Iris pigment epithelial cell (primary cell): ENCODE measurements around the gene RING1.
A peak's percentile ranks its signal among the peaks of the same experiment; 100 is the strongest.
"Not testable (repeated sequence)": the region's sequence is repeated elsewhere in the genome, so short reads cannot be mapped to it uniquely, and the experiment has no call there.

Experiments used
- DNase-seq: peaks from one replicate; pipeline ENCODE4 v3.0.0-alpha.2; 2011; ENCODE audit warnings: low read depth

RING1 gene

DNA sequence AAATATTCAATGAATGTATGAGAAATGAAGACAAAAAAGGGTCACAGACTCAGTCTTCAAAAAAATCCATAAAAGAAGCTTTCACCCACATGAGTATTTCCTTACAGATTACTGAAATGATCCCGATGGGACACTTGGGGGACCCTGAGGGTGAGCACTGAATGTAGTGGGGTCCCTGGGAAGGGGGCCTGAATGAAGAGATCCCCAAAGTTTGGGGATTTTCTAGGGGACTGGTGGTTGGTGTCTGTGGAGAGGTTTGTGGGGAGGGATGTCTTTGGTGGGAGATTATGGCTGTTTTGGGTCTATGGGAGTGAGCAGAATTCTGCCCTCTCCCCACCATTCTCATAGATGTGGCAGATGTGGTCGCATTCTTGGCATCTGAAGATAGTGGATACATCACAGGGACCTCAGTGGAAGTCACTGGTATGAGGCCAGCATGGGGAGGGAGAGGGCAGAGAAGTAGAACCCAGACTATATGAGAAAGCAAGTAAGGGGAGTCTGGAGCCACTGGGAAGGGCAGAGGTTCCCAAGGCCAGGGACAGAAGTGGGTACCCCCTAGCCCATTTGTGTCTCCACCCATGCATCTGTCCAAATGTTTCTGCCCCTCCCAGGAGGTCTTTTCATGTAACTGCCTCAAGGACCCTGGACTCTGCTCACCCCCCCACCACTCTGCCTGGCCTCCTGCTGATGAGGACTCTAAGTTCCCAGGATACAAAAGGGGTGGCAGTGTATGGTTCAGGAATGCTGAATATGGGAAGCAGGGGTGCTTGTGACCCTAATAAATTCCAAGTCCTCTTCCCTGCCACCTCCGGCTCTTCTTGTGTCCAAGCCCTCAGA is 2.1 kb upstream of the RING1 start:
- DNase-seq = no peak

DNA sequence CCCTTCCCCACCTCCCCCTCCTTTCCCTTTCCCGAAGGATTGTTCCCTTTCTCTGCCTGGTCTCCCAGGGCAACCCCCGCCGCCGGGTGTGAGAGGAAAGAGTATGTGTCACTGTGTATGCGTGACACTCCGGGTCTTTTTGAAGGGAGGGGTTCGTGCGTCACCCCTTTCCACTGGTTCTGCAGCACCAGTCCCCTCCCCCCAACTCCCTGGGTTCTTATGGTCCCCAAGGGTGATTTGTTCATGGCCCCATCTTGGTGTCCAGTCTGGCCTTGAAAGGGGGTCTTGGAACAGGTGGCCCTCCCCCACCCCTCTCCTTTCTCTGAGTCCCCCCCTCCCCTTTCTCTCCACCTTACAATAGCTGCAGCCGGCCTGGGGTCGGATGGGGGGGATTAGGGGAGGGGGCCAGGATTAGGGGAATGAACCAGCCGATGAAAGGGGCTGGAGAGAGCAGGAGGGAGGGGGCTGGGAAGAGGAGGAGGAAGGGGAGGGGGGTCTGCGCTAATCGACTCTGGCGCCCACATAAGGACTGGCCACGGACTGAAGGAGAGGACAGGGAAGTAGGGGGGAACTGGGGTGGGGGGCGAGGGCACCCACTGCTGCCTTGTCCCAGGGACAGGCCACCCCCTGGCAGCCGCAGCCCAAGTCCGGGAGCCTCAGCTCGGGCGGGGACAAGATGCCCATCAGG is 1.3 kb upstream of the RING1 start:
- no peak for DNase-seq

DNA sequence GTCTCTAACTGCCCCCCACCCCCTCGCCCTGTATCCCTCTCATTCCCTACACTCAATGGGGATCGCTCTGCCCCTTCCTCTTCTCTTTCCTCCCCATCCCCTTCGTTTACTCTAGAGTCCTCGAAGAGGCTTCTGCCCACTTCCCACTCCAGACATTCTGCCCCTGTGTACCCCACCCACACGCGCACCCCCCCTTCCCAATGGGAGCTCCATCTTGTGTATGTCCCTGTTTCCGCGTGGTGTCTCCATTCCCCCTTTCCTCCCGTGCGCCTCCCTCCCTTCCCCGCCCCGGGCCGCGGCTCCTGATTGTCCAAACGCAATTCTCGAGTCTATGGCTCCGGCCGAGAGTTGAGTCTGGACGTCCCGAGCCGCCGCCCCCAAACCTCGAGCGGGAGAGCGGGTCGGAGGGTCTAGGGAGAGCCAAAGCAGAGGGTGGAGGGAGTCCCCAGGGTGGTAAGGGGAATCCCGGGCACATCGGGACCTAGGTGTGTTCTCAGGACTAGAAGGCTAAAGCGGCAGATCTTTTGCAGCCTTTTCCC is 679 bp upstream of the RING1 start:
- peak; percentile 56 for DNase-seq

DNA sequence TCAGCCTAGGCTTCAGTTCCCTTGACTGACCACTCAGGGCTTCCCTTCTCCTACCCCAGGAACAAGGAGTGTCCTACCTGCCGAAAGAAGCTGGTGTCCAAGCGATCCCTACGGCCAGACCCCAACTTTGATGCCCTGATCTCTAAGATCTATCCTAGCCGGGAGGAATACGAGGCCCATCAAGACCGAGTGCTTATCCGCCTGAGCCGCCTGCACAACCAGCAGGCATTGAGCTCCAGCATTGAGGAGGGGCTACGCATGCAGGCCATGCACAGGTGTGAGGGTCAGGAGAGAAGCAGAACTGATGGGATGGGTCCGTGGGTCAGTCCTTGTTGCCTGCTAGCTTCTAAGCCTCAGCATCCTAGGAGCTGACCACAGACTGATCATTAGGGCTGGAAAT is 1.6 kb downstream of the RING1 start:
- no peak for DNase-seq

DNA sequence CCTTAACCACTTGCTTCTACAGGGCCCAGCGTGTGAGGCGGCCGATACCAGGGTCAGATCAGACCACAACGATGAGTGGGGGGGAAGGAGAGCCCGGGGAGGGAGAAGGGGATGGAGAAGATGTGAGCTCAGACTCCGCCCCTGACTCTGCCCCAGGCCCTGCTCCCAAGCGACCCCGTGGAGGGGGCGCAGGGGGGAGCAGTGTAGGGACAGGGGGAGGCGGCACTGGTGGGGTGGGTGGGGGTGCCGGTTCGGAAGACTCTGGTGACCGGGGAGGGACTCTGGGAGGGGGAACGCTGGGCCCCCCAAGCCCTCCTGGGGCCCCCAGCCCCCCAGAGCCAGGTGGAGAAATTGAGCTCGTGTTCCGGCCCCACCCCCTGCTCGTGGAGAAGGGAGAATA is 2.8 kb downstream of the RING1 start:
- DNase-seq = no peak

DNA sequence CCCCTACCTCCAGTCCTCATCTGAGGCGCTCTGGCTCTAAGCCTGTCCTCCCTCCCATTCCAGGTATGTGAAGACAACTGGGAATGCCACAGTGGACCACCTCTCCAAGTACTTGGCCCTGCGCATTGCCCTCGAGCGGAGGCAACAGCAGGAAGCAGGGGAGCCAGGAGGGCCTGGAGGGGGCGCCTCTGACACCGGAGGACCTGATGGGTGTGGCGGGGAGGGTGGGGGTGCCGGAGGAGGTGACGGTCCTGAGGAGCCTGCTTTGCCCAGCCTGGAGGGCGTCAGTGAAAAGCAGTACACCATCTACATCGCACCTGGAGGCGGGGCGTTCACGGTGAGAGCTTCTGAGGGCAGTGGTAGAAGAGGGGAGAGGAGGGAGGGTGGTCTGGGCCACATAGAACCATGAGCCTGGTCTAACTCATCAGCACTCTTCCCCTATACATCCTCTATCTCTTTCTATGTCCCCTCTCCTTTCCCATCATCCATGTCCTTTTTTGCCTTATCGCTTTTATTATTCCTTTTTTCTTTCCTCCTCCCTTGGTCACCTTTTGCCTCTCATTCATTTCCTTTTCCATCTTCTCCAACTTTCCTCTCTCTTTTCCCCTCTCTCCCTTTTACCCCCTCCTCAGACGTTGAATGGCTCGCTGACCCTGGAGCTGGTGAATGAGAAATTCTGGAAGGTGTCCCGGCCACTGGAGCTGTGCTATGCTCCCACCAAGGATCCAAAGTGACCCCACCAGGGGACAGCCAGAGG is 3.5 kb downstream of the RING1 start:
- DNase-seq = no peak

DNA sequence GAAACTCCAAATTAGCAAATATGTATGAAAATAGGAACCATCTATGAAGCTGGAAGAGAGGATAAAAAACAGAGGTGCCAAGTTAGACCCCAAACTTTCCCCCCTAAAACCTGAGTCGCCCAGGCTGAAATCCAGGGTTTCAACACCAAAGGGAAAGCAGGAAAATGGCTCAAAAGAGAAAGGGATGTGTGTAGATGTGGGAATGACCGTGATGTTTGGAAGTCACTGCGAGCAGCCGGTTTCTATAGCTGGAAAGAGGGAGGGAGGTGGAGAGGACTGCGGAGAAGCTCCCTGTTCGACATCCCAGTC is 4.5 kb downstream of the RING1 start:
- no peak for DNase-seq

DNA sequence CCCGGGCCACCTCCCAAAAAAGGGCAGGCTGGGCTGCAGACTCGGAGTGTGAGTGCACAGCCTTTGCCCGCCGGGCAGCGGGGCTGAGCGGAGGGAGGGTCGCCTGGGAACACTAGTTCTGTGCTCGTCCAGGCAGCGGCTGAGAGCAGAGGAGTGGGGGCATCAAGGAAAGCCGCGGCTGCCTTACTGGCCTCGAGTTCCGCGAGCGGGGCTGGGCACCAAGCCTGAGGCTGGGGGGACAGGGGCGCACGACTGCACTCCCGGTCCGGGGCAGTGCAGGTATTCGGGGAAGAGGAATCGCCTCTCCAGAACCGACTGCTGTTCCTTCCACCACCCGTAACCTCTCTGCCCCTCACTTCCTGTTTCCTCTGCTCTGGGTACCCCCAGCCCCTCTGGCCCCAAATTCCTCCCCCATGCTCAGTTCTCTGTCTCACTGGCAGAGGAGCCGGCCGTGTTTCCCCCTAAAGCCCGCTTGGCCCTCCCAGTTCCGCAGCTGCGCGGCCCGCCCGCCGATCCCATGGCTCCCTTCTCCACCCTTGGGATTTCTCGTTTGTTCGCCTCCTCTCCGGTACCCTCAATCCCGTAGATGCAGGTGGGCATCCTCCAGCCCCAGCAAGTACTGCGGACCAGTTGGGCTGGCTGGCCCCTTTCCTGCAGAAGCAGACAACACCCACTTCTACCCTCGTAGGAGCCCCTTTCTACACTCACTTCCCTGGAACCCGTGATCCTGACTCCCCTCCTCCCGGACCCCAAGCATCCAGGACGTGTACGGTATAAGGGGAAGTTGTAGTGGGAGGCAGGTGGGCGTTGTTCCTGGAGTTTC is 5.1 kb downstream of the RING1 start:
- DNase-seq = no peak

DNA sequence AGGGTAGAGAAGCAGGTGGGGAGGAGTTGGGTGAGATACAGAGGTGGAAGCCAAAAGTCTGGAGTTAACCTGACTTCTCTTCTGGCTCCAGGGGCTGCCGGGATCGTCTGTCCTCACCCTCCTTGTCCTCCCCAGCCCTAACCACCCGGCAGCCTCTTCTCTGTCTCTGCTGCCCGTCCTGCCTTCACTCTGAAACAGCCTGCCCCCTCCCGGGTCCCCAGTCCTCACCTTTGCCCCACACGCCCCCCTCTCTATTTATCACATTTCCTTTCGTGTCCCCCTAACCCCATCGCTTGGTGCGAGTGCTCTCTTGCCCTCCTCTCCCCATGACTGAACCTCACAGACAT is 5.7 kb downstream of the RING1 start:
- DNase-seq = no peak

DNA sequence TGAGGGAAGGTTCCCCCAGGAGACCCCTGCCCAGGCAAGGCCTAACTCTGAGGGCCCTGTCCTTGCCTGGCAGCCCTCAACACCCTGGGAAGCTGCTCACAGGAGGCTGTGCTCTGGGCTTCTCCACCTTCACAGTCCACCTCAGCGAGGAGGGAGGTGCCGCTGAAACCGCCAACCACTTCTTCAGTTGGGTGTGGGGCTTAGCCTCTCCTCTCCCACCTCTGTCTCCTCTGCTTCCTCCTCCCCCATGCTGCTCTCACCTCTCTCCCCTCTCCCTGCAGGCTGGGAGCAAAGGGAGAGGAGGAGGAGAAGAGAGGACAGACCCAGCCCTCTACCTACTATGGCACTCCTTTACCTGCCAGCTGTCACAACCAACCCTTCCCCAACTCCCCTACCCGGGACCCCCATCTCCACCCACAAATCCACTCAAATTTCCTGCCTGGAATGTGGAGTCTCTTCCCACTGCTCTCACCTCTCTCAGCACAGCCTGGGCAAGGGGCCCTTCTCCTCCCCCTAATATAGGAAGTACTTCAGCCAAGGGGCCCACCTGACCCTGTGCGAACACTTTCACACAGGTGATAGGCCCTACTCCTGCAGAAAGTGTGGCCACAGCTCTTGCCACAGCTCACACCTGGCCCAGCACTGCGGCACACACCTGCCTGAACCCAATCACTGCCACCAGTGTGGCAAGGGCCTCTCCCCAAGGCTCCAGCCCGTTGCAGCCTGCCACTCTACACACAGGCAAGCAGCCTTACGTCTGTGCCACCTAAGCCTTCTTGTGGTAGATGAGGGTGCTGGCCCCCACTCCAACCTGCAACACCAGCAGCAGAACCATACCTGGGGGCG is 7.2 kb downstream of the RING1 start:
- DNase-seq = no peak

DNA sequence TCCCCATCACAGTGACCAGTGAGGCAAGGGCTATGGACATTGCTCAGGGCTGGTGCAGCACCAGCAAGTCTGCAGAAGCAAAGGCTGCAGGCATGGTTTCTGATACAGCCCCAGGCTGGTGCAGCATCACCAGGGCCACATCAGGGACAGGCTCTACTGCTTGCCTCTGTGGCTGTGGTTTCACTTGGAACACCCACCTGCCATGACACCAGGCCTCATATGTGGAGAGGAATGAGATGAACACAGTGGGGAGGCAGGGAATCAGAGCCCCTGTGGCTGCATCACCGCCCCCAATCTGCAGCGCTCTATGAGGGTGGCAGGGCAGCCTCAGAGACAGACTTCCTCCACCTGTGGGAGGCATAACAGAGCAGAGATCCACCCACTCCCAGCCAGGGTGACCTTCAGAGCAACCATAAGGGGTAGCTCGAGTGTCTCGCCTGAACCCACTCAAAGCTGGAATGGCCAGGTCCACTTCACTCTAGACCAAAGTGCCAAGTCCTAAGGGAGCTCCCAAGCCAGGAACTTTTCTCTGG is 7.9 kb downstream of the RING1 start:
- no peak for DNase-seq

DNA sequence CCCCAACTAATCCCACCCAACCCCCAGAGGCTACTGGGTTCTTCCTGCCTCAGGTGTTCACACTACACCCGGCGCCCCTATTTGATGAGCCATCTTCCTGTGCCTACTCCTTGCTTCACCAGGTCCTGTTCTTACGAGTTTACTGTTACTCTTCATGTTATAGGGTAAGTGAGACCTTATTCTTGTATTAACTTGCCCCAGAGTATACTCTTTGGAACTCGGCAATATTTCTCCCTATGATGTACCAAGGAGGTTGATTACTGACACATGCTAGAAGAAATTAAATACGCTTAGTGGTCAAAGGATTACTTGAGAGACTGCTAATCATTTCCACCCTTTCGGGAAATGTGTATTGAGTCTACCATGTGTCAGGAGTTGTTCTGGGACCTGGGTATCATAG is 8.9 kb downstream of the RING1 start:
- DNase-seq = no peak

DNA sequence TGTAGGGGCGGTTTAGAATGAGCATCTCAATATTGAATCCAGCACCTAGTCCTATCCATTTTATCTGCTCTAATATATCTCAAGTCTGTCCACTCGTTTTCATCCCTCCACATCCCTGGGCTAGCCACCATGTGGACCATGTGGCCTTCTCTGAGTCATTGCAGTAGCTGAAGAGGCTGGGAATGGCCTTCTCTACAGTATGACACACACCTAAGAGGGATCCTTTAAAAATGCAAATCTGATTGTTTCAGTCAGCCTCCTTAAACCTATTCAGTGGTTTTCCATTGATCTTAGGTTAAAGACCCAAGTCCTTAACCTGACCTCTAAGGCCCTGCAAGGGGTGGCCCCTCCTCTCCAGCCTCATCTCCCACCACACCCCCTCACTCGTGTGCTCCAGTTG is 9.4 kb downstream of the RING1 start:
- no peak for DNase-seq

DNA sequence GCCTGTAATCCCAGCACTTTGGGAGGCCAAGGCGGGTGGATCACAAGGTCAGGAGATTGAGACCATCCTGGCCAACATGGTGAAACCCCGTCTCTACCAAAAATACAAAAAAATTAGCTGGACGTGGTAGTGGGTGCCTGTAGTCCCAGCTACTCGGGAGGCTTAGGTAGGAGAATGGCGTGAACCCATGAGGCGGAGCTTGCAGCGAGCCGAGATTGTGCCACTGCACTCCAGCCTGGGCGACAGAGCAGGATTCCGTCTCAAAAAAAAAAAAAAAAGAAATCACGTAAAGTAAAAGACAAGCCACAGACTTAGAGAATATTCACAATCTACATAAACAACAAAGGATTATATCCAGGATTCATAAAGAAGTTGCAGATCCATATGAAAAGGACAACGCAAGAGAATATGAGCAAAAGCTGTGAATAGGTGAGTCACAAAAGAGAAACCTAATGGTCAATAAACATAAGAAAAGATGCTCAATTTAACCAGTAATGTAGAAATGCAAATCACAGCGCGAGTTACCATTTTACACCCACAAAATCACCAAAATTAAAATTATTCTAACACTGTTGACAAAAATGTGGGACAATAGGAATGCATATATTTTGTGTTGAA is 18.3 kb downstream of the RING1 start:
- not testable (repeated sequence) for DNase-seq

DNA sequence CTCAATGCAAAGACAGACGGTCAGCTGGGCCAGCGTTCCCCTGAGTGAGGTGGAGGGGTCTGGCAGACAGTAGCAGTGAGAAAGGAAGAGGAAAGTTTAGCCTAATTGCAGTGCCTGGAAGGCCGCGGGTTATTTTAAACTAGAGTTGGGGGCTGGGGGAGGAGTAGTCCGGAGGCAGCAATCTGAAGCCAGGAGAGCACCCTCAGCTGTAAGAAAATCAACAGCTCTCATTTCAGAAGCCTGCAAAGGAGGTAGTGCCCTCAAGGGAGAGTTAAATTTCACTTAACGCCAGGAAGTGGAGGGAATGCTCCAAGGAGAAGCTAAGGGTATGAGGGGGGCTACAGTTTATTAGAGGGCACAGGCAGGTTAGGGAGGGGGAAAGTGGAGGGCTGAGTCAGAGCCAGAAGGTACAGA is 26.9 kb downstream of the RING1 start:
- DNase-seq = no peak

DNA sequence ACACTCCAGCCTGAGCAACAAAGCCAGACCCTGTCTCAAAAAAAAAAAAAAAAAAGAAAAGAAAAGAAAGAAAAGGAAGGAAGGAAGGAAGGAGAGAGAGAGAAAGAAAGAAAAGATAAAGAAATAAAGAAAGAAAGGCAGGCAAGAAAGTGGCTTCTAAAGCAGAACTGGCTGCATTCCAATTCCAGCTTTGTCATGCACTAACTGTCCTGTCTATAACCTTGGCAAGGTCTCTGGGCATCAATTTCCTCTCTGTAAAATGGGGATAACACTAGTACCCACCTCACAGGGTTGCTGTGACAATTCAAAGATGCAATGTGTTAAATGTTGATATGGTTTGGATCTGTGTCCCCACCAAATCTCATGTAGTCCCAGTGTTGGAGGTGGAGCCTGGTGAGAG is 28.0 kb downstream of the RING1 start:
- no peak for DNase-seq

DNA sequence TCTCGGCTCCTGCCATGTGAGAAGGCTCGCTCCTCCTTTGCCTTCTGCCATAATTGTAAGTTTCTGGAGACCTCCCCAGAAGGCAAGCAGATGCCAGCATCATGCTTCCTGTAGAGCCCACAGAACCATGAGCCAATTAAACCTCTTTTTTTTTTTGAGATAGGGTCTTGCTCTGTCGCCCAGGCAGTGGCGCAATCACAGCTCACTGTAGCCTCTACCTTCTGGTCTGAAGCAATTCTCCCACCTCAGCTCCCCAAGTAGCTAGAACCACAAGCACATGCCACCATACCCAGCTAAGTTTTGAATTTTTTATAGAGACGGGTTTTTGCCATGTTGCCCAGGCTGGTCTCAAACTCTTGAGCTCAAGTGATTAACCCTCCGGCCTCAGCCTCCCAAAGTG is 28.6 kb downstream of the RING1 start:
- no peak for DNase-seq

DNA sequence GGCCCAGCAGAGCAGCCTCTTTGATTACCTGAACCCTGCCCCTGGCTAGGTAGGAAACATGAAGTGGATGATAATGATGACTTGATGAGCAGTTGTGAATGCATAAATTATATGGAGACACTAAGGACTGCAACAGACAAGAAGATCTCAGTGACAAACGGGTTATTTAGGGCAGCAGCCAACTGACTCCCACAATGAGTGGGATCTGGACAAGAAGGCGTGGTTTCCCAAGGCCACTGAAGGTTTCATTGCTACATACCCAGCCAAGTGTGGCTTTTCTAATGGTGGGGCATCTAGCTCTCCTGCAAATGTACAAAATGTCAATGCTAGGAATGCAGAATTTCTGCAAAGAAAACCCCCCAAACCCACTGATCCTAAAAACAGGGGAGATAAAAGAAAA is 29.4 kb downstream of the RING1 start:
- no peak for DNase-seq

DNA sequence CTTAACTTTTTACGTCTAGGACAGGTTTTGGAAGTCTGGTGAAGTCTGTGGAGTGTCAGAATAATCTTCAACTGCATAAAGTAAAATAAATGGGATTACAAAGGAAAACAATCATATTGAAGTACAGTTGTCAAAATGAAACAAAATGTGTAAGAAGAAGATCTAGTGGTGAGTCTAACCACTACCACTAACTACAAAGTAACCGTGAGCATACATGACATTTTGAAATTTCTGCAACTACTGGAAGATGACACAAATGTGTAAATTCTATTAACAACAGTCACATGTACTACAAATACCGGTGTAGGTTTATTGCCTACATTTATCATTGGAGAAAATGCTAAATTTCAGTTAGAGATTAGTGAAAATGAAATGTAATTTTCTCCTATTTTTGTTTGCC is 33.7 kb downstream of the RING1 start:
- DNase-seq = no peak

DNA sequence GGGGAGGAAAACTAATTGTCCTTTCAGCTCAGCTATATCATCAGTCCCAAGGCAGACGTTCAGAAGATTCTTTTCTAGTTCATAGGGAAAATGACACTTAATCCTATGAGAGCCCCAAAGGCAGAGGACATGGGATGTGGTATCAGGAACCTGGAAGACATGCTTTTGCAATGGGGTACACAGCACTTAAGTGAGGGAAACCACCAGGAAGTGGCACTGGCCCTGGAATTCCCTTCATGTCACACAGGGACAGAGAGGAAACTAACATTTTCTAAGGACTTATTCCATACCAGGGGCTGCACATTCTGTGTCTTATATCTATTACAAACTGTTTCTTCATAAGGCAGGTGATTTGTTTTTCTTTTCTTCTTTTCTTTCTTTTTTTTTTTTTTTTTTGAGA is 35.2 kb downstream of the RING1 start:
- no peak for DNase-seq
